Putamen (tissue), 1 donor: ENCODE data around the gene RTKN2.
"Not testable (repeated sequence)": the region's sequence is repeated elsewhere in the genome, so short reads cannot be mapped to it uniquely, and the experiment has no call there.

Experiments
- DNase-seq: peaks from one replicate; pipeline ENCODE4 v3.0.0-alpha.2; 2016; ENCODE audit warnings: low spot score

The RTKN2 gene, protein sequence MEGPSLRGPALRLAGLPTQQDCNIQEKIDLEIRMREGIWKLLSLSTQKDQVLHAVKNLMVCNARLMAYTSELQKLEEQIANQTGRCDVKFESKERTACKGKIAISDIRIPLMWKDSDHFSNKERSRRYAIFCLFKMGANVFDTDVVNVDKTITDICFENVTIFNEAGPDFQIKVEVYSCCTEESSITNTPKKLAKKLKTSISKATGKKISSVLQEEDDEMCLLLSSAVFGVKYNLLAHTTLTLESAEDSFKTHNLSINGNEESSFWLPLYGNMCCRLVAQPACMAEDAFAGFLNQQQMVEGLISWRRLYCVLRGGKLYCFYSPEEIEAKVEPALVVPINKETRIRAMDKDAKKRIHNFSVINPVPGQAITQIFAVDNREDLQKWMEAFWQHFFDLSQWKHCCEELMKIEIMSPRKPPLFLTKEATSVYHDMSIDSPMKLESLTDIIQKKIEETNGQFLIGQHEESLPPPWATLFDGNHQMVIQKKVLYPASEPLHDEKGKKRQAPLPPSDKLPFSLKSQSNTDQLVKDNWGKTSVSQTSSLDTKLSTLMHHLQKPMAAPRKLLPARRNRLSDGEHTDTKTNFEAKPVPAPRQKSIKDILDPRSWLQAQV

DNA sequence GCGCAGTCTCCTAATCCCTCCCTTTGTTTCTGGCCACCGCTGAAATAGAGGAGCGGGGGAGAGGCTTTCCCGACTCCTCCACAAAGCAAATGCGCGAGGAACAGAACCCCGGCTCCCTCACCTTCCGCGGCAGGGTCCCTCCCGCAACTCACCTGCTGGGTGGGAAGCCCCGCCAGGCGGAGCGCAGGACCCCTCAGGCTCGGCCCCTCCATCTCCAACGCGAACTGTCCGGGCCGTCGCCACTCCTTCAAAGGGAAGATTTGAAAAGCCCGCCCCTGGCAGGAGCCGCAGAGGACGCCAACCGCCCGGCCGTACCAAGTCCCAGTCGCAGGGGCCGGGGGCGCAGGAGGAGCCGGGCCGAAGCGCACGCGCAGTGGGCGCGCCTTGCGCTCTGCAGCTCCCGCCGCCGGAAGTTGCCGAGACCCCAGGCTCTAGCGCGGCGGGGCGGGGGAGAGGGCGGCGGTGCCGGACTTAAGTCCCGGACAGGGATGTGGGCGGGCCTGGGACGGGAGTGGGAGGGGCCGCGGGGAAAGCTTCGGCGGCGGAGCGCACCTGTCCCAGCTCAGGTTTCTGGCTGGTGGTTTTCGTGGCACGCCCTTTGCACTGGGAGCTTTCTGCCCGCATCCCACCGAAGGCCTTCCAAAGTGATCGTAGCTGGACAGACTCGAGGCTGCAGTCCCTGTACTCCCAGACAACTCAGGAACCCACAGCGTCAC lies at the start of gene RTKN2:
Gene RTKN2, minus strand, starts transcription at position 446 of the 716 bp plus-strand sequence. Its CDS starts 234 bp downstream, at position 212.
- DNase-seq, result peak; percentile 70

DNA sequence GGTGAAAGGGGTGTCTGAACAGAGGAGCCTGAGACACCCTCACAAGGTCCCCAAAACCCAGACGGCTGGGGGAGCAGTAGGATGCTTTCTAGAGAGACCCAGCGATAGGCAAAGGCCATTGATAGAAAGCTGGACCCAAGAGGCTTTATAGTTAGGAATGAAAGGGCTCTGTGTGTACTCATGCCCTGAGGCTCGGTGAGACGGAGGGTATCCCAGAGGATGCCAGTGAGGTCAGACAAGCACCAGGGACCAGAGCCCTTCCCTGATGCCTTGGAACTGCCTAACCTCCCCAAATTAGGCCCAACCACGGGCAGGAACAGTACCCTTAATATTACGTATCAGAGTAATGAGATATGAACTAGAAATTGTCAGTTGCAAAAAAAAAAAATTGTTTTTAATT lies 48.6 kb upstream of the RTKN2 start:
- no peak for DNase-seq

DNA sequence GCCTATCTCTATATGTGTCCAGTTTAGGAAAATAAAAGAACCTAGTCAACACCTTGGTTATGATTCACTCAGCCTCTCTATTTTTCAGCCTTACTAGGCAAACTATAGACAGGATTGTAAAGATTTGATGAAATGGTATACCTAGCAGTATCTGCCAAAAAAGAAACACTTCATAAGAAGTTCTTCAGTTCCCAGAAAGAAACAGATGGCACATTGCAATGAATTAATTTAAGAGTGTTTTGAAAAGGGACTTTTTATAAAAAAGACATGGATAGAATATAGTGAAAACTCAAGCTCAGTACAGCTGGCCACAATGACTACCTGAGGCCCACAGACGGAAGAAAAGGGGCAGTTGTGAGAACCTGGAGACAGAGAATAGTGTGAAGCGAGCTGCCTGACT lies 40.6 kb upstream of the RTKN2 start:
- no peak for DNase-seq

DNA sequence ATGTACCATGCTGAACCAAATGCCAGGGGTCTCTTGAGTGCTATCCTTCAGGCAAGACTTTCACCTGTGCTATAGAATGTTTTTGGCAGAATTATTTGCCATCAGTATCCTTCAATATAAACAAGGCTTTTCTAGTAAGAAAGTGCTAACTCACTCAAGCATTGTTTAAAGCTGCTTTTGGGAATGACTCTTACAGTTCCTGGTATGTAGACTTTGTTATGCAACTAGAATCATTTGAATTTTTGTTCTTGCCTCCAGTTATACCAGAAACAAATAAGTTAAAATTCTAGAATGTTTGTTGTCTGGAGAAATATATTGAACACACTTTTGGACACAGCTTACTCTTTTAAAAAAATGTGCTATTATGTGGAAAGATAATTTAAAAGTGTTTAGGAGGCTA lies 39.5 kb upstream of the RTKN2 start:
- no peak for DNase-seq

DNA sequence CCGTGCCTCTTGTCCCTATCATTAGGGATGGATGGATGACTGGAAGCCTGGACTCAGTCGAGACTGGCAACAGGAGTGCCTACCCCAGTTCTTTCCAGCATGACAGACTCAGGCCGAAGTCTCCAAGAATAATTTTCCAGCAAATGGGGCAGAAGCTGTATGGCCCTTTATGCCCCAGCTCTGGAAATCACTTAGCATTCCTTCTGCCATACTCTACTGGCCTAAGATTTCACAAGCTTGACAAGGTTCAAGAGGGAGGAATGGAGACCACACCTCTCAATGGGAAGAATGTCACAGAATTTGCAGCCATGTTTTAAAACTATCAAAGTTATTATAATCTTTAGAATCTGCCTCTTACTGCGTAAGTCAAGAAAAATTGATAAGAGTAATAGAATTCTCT lies 39.0 kb upstream of the RTKN2 start:
- no peak for DNase-seq

DNA sequence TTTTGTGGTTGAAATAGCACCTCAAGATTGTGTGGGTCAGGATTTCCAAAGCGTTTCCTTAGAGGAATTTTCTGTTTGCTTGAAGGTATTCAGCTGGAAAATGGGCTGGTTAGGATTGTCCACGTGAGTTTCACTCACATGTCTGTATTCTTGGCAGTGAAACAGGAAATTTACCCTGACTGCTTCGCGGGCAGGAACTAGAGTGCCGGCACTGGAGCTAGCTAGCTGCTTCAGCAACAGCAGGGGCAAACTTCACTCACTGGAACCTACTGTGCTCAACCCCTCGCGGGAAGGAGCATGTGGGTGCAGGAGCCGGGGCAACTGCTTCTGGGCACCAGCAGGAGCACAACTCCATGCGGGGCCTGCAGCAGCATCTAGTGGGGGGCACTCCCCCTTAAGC lies 38.0 kb upstream of the RTKN2 start:
- DNase-seq, result no peak

DNA sequence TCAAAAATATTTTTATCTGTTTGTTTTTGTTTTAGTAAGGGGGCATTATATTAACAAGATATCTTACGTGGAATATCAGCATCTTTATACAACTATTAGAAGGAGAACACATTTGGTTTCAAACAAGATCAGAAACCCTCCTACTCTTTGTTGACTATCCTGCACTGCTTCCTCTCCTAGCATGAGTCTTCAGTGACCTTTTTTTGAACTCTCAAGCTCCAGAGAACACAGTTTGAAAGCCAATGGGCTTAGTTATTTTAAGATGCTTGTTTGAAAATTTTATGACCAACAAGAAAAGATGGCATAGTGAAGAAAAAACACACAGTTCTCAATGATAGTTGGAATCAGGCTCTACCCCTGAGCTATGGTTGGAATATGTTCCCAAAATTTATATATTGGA lies 37.2 kb upstream of the RTKN2 start:
- no peak for DNase-seq

DNA sequence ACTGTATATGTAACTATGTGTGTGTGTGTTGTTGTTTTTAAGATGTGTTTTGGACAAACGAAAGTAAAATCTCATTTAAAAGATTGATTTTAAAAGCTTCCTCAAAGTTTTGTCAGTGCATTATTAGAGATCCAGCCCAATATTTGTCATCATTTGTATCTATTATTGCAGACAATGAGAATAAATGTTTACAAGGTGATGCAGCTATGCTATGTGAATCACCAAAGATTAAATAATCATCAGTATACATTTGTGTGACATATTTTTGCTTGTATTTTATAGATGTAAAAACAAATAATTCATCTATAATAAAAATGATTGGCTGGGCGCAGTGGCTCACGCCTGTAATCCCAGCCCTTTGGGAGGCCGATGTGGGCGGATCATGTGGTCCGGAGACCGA lies 35.3 kb upstream of the RTKN2 start:
- no peak for DNase-seq

DNA sequence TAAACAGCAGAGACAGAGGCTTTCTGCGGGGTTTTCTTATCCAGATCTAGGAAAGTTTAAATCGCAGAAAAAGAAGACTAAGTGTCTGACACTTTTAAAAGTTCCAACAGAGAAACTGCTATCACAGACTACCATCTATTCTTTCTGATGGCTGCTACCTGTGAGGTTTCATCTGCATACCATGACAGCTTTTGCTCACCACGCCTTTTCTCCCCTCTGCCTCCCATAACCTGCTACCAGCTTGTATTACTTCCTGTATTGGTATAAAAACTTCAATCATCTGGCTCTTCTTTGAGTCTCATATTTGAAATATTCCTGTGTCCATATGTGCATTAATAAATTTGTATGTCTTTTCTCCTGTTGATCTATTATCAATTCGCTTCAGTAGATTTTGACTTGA lies 34.1 kb upstream of the RTKN2 start:
- DNase-seq, result no peak

DNA sequence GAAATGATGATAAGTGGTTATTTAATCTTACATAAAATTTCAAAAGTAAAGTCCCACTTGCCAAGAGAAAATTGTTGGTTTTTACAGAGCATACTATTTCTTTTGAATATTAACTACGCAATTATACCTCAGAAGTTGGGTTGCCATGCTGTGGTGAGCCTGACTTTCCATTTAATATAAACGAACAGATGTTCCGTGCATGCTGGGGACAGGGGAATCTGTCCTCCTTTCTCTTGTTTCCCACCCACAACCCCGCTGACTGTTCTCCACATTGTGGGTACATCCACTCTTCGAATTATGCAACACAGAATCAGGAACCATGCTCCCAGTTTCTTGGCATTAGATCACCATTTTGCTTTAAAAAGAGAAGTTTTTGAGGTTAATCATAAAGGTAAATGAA lies 29.2 kb upstream of the RTKN2 start:
- DNase-seq, result no peak

DNA sequence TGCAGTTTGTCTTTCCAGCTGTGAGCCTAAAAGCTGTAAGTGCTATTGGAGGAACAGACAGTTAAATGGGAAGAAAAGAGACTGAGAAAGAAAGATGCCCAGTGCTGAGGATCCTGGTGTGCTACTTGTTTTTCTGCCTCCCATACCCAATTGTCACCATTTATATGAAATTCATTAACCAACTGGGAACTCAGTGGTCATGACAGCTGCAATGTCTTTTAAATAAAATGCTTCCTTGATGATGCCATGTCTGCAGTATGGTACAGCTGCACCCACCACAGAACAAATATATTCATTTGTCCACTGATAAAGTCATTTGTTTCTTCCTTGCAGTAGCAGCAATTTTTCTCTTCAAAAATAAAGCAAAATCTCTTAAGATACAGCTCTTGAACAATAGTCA lies 15.6 kb upstream of the RTKN2 start:
- no peak for DNase-seq

DNA sequence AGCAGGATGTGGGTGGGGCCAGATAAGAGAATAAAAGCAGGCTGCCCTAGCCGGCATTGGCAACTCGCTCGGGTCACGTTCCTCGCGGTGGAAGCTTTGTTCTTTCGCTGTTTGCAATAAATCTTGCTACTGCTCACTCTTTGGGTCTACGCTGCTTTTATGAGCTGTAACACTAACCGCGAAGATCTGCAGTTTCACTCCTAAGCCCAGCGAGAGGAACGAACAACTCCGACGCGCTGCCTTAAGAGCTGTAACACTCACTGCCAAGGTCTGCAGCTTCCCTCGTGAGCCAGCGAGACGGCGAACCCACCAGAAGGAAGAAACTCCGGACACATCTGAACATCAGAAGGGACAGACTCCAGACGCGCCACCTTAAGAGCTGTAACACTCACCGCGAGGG lies 12.7 kb upstream of the RTKN2 start:
- not testable (repeated sequence) for DNase-seq

DNA sequence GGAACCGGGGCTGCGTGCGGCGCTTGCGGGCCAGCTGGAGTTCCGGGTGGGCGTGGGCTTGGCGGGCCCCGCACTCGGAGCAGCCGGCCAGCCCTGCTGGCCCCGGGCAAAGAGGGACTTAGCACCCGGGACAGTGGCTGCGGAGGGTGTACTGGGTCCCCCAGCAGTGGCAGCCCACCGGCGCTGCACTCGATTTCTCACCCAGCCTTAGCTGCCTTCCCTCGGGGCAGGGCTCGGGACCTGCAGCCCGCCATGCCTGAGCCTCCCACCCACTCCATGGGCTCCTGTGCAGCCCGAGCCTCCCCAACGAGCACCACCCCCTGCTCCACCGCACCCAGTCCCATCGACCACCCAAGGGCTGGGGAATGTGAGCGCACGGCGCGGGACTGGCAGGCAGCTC lies 11.7 kb upstream of the RTKN2 start:
- DNase-seq, result not testable (repeated sequence)

DNA sequence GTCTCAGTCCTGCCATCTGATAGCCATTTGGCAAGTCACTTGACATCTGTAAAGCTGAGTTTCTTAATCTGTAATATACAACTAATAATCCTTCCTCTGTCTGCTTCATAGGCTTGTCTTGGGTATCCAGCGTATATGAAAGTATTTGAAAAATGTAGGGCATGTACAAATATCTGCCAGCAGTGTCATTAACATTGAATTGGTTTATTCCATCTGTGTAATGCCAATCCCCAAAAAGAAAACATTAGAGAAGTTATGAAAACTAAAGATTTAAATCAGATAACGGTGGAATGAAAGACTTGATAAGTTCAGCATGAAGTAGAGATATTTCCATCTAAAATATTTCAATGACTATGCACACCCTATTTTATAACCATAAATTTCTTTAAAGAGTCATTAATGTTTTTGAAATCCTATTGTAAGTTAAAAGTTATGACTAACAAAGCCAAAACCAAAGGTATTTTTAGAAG lies 9.8 kb upstream of the RTKN2 start:
- no peak for DNase-seq

DNA sequence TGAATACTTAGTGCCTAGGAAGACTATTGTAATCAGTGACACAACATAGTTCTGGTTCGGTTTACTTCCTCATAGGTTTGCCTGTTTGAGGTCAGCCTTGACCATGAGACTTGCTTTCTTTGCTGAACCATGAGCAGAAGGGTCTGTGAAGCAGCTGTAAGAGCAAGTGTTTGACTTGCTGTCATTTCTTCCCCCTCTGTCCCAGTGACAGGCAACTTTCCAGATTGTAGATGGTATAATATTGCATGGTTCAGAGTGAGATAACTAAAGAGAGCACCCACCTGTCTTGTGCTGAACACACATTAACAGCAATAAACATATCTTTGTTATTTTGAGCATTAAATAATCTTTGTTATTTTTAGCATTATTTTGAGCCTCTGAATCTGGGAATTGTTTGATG lies 9.3 kb upstream of the RTKN2 start:
- no peak for DNase-seq

DNA sequence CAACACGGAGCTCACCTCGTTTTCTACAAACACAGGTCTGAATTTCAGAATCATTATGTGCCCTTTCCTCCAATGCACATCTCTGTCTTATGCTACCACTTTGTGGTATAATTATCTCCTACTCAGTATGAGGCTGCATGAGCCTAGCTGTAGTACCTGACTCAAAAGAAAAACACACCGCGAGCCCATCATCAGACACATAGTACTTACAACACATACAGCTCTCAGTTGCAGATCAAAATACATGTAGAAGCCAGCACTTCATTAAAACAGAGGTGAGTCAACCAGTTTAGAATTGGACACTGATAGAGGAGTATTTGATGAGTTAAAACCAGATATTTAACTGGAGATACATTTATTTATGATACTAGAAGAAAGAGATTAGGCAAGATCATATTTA lies 1.4 kb upstream of the RTKN2 start:
- DNase-seq, result no peak

DNA sequence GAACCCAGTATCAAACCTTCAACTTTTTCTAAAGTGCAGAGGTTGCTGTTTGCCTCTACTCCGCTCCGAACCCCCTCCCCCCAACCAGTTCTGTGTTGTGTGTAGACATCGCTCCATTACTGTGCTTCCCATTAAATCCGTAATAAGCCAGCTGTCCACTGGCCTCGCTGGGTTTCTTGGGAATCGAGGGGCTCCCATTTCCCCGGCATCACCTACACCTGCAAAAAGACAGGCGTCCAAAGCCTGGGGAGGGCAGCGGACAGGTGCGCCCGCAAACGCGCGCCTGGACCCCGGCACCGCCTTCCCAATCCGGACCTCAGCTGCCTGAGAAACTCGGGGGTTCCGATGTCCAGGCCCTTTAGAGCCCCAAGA lies 631 bp downstream of the RTKN2 start:
- no peak for DNase-seq

DNA sequence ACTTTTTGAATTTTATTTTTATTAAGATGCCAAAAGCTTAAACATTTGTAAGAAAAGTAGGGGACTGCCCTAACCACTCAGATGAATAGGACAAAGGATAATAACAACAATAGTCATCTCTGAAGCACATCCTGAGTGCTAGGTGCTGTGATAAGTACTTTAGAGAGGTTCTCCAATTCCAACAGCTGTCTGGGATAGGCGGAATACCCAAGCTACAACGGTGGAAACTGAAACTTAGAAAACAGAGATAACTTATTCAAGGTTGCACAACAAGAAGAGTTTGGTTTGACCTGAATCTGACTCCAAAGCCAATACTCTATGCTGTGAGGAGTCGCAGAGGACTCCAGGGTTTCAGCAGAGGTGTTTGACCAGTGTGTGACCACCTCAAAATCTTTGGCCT lies 2.0 kb downstream of the RTKN2 start:
- DNase-seq, result no peak

DNA sequence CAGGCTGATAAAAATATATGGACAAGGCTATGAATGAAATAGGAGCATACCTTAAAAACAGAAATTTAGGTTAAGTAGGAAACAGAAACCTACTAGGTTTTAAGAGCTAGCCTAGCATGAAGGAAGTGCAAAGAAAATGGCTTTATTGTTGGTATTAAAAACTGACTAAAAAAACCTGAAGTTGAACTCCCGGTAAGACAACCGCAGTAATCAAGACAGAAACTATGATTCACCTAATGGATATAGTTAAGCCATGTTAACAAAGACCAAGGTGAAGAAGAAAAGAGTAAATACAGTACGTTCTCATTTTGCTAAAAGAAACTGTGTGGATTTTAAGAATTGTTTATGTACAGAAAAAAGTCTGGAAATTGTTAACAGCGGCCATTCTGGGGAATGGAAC lies 2.5 kb downstream of the RTKN2 start:
- no peak for DNase-seq

DNA sequence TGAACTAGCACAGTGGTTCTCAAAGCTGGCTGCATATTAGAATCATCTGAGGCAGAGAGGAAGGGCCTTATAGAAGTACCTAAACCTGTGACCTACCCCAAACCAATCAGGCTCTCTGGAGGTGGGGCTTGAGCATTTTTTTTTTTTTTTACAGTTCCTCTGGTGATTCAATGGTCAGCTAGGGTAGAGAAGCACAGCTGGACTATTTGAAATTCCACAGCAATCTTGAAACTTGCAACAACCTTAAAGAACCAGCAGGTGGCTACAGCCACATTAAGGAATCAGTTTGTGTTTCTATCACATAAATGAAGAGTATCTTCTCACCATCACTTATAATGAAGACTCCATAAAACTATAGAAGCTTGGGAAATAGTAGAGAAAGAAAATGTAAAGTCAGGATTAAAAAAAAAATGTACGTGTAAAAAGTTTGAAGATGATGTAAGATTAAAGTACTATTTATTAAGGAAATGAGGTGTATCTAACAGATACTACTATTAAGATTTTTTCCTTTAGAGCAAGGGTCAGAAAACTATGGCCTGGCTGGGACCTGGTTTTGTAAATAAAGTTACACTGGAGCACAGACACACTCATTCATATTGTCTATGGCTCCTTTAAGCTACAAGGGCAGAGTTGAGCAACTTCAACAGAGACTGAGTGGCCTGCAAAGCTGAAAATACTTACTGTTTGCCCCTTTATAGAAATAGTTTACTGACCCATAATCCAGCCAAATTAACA lies 3.8 kb downstream of the RTKN2 start:
- DNase-seq, result no peak

DNA sequence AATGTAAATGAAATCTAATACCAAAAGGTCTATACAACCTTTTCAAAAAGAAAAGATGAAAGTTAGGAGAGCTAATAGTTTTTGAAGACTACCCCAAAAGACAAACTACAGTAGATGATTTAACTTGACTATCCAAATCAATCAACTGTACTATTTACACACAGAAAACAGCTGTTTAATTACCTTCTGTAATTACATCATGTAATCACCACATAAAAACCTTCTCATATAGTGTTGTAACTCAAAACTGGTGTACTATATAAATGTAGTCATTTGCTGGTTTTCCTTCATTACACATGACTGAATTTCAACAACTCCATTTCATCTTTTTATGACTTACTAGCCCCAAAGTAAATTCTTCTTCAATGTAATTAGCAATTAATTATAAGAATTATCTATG lies 4.5 kb downstream of the RTKN2 start:
- no peak for DNase-seq

DNA sequence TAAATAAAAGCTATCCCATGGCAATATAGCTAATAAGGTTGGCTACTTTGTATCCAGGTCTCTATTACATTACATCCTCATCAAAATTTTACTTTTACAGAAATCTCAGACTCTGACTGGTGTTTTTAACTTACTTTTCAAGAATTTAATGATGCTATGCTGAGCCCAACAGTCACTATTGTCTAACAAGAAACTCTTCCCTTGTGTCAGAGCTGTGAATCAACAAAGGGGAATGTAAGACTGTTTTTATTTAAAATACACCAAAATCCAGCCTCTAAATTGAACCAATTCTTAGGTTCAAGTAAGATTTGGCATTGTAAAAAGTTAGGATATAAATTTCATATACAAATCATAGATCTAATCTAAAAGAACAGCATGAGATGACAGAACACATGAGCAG lies 7.0 kb downstream of the RTKN2 start:
- DNase-seq, result no peak

DNA sequence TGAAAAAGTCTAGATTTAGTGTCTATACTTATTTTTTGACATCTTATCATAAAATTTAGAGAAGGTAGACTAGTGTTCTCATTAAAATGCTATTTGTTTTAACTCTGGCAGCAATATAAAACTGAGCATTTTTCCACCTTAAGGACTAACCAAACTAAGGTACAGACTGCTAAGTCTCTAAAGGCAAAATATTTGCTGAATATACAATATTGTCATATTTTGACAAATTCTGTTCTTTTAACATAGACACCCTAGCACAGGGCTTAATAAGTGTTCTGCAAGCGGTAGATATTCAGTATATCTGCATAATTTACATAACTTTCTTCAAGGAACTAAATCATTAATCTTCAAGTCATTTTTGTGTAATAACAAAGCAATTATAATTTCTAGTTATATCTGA lies 8.6 kb downstream of the RTKN2 start:
- no peak for DNase-seq
